ENCODE measurements around the gene URGCP. TPM values are rescaled to one million over a fixed set of nuclear protein-coding genes. Genes with fewer than 3 reads are reported as not detected.

URGCP gene, protein sequence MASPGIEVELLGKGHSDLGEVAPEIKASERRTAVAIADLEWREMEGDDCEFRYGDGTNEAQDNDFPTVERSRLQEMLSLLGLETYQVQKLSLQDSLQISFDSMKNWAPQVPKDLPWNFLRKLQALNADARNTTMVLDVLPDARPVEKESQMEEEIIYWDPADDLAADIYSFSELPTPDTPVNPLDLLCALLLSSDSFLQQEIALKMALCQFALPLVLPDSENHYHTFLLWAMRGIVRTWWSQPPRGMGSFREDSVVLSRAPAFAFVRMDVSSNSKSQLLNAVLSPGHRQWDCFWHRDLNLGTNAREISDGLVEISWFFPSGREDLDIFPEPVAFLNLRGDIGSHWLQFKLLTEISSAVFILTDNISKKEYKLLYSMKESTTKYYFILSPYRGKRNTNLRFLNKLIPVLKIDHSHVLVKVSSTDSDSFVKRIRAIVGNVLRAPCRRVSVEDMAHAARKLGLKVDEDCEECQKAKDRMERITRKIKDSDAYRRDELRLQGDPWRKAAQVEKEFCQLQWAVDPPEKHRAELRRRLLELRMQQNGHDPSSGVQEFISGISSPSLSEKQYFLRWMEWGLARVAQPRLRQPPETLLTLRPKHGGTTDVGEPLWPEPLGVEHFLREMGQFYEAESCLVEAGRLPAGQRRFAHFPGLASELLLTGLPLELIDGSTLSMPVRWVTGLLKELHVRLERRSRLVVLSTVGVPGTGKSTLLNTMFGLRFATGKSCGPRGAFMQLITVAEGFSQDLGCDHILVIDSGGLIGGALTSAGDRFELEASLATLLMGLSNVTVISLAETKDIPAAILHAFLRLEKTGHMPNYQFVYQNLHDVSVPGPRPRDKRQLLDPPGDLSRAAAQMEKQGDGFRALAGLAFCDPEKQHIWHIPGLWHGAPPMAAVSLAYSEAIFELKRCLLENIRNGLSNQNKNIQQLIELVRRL
- total RNA-seq = 10 to 100 TPM; 22.3 to 24.0 TPM

DNA sequence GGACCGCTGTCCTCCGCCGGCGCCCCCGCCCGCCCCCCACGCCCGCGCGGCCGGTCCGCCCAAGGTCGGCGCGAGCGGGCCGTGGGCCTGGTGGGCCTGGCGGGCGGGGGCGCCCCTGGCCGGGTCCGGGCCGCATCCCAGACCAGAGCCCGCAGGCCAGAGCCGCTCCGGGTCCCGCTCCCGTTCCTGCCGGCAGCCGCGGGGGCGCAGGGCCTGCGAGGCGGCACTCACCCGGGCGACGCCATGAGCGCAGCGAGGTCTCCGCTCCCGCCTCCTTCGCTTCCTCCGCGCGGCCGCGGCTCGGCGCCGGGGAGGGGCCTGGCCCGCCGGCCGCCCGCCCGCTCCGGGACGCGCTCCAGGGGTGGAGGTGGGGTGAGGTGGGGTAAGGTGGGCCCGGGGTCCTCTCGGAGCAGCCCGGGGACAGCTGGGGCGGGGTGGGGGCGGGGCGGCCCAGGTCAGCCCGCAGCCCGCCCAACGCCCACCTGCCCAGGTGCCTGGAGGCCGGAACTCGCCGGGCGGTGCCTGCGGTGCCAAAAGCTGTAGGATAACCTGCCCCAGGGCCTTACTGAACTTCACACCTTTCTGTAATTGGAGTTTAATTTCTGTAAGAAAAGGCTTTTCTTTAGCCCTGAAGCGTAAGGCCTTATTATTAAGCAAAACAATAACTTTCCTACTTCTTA lies at the start of gene URGCP:
TSS of gene URGCP (minus strand) at position 266 of the 680 bp plus-strand sequence. CDS start at position 245, 21 bp downstream.
- peak; percentile 61 for DNase-seq
- CTCF ChIA-PET = no interaction called here
- Mint-ChIP-seq H3K36me3 (no peaks in the 10 kb centered on the region), H3K27me3 (no peaks in the 10 kb centered on the region), H3K9me3 (no peaks in the 10 kb centered on the region), H3K4me1 (ENCODE audit: low read depth) (peaks cover 37% of the 10 kb centered on the region), H3K27ac (peak within 1 kb of the TSS; percentile 80), H3K4me3 (peak within 1 kb of the TSS; percentile 90)
- intact Hi-C loops (cut with micrococcal nuclease) = loop anchor here (1.0 to 5.0 kb wide), 2 partner anchors 20 to 34 kb away; partner anchors contain the start of gene UBE2D4
- POLR2A ChIA-PET = interaction anchor here (0.6 kb wide), 1 partner anchor 18 kb away, joined by 3 read pairs; no protein-coding TSS in a partner anchor

GRCh38 chr7:43956027-43956426 lies 49.6 kb upstream of the URGCP start:
- H3K9me3 Mint-ChIP-seq = no peaks in the 10 kb centered on the region
- no peak overlapping the region for H3K4me3 Mint-ChIP-seq
- H3K27me3 Mint-ChIP-seq = no peaks in the 10 kb centered on the region
- ChIA-PET POLR2A (no interaction called here), CTCF (no interaction called here)
- DNase-seq = no peak
- intact Hi-C loops (cut with micrococcal nuclease) = no loop called here
- H3K4me1 Mint-ChIP-seq (ENCODE audit: low read depth) = peaks cover 9% of the 10 kb centered on the region
- H3K27ac Mint-ChIP-seq = no peak overlapping the region
- H3K36me3 Mint-ChIP-seq = peaks cover 11% of the 10 kb centered on the region

DNA sequence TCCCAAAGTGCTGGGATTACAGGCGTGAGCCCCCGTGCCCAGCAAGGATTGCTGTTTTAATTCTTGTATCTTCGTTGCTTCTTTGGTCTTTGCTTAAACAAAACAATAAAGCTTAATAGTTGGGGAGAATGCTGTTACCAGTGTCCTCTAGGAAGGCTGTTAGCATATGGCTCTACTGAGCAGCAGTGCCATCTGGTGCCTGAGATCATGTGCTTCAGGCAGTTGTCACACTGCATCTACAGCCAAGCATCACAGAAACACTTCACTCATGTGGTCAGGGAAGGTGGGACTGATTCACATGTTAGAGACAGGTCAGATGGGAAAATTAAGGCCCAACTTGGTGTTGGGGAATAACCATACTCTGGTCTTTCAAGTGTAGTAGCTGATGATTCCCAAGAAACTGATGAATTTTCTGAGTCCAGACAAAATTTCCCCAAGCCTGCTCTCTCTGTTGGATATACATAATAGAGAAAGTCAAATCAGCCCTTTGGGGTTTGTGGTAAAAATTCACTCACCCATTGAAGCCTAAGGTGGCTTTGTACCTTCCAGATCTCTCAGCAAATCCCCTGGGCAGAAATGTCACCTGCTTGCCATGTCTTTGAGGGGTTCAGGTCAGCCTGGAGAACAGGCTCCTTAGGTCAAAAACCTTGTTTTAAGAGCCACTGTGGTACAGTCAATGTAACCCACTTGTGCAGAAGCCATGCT lies 48.3 kb upstream of the URGCP start:
- CTCF ChIA-PET = no interaction called here
- peak; percentile 37 for DNase-seq
- H3K9me3 Mint-ChIP-seq = no peaks in the 10 kb centered on the region
- POLR2A ChIA-PET = no interaction called here
- no peak overlapping the region for H3K27ac Mint-ChIP-seq
- H3K36me3 Mint-ChIP-seq = peaks cover 11% of the 10 kb centered on the region
- H3K4me3 Mint-ChIP-seq = no peak overlapping the region
- intact Hi-C loops (cut with micrococcal nuclease) = no loop called here
- no peaks in the 10 kb centered on the region for H3K27me3 Mint-ChIP-seq
- peaks cover 9% of the 10 kb centered on the region for H3K4me1 Mint-ChIP-seq (ENCODE audit: low read depth)

DNA sequence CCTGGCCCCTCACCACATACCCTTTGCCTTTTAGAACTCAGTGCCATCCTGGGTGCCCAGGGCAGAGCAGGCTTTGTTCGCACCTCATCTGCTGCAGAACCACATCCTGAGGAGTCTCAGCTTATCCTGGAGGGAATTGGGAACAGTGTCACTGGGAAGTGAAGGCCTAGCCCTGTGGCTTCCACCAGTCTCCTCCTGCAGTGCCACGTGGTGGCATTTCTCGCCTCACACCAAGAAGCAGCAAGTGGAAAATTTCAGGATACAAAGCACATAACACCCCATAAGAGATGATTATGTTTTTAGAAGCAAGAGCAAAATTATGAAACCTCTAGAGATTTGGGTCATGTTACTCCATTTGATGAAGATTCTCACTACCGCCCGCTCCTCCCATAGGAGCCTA lies 46.7 kb upstream of the URGCP start:
- CTCF ChIA-PET = interaction anchor here (0.7 to 0.9 kb wide), 2 partner anchors 36 to 114 kb away, joined by 3 read pairs; no protein-coding TSS in a partner anchor
- H3K27me3 Mint-ChIP-seq = no peaks in the 10 kb centered on the region
- POLR2A ChIA-PET = no interaction called here
- H3K9me3 Mint-ChIP-seq = no peaks in the 10 kb centered on the region
- H3K4me3 Mint-ChIP-seq = no peak overlapping the region
- intact Hi-C loops (cut with micrococcal nuclease) = no loop called here
- H3K36me3 Mint-ChIP-seq = peaks cover 9% of the 10 kb centered on the region
- peaks cover 9% of the 10 kb centered on the region for H3K4me1 Mint-ChIP-seq (ENCODE audit: low read depth)
- H3K27ac Mint-ChIP-seq = no peak overlapping the region
- no peak for DNase-seq

- Mint-ChIP-seq H3K27me3 (no peaks in the 10 kb centered on the region), H3K4me1 (ENCODE audit: low read depth) (peaks cover 9% of the 10 kb centered on the region), H3K27ac (no peak overlapping the region), H3K4me3 (no peak overlapping the region), H3K36me3 (peaks cover 18% of the 10 kb centered on the region), H3K9me3 (no peaks in the 10 kb centered on the region)
- ChIA-PET POLR2A (no interaction called here), CTCF (no interaction called here)
- DNase-seq = no peak
- intact Hi-C loops (cut with micrococcal nuclease) = no loop called here
Observed at GRCh38 chr7:43952028-43952427, 45.6 kb upstream of the URGCP start.

DNA sequence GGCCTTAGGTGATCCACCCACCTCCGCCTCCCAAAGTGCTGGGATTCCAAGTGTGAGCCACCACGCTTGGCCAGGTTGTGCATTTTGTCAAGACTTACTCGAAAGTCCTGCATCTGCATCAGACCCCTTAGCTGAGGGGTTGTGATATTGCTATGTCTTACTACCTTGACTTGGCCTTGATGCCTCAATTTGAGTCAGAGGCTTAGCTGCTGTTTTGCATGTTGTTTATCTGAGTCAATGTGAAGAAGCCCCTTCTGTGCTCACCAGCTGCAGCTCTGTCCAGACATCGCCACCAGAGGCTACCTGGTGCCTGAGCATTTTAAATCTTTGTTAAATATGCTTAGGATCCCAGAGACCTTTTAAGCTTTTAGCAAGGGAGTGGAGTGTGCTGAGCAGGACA lies 37.9 kb upstream of the URGCP start:
- Mint-ChIP-seq H3K36me3 (peaks cover 14% of the 10 kb centered on the region), H3K27ac (no peak overlapping the region), H3K27me3 (no peaks in the 10 kb centered on the region), H3K9me3 (no peaks in the 10 kb centered on the region), H3K4me1 (ENCODE audit: low read depth) (no peaks in the 10 kb centered on the region), H3K4me3 (no peak overlapping the region)
- DNase-seq = no peak
- intact Hi-C loops (cut with micrococcal nuclease) = no loop called here
- POLR2A ChIA-PET = interaction anchor here (1.4 kb wide), 1 partner anchor 17 kb away, joined by 3 read pairs; no protein-coding TSS in a partner anchor
- CTCF ChIA-PET = no interaction called here

DNA sequence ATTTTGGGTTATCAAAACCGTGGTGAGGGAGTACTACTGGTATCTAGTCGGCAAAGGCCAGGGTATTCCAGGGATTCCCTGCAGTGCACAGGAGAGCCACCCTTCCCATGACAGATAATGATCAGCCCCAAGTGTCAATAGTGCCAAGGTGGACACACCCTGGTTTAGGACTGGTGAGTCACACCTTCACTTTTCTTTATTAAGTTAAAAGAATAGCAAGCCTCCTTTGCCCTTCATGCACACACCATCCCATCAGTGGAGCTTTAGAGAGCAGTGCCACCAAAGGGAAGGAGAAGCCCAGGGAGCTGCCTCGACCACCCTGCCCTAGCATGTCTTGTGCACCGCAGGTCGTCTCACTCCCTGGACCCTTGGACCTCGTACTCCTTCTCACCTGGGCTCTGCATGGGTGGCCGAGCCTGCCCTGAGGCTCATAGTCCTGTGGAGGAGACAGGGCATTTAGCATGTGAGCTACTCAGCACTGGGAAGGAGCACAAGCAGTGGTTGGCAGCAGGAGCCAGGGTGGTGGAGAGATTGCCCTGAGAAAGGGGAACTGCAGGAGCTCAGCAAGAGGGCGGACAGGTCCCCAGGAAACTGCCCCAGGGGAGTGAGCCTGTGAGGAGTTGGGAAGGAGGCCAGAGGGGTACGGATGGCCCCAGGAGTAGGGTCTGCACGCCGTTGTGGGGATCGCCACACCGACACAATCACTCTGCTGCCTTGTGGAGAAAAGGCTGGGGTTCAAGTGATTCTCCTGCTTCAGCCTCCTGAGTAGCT lies 37.2 kb upstream of the URGCP start:
- H3K9me3 Mint-ChIP-seq = no peaks in the 10 kb centered on the region
- intact Hi-C loops (cut with micrococcal nuclease) = no loop called here
- ChIA-PET POLR2A (interaction anchor here (1.4 kb wide), 1 partner anchor 17 kb away, joined by 3 read pairs; no protein-coding TSS in a partner anchor), CTCF (no interaction called here)
- no peak overlapping the region for H3K4me3 Mint-ChIP-seq
- H3K27ac Mint-ChIP-seq = no peak overlapping the region
- peaks cover 14% of the 10 kb centered on the region for H3K36me3 Mint-ChIP-seq
- DNase-seq = no peak
- H3K4me1 Mint-ChIP-seq (ENCODE audit: low read depth) = no peaks in the 10 kb centered on the region
- no peaks in the 10 kb centered on the region for H3K27me3 Mint-ChIP-seq

- Mint-ChIP-seq H3K36me3 (peaks cover 12% of the 10 kb centered on the region), H3K9me3 (no peaks in the 10 kb centered on the region), H3K4me1 (ENCODE audit: low read depth) (no peaks in the 10 kb centered on the region), H3K27ac (no peak overlapping the region), H3K4me3 (no peak overlapping the region), H3K27me3 (no peaks in the 10 kb centered on the region)
- ChIA-PET CTCF (no interaction called here), POLR2A (no interaction called here)
- intact Hi-C loops (cut with micrococcal nuclease) = no loop called here
- no peak for DNase-seq
Observed at GRCh38 chr7:43942997-43943396, 36.6 kb upstream of the URGCP start.

GRCh38 chr7:43942250-43942649 lies 35.9 kb upstream of the URGCP start:
- POLR2A ChIA-PET = no interaction called here

GRCh38 chr7:43938892-43939482 lies 32.6 kb upstream of the URGCP start:
- no peak overlapping the region for H3K27ac Mint-ChIP-seq
- H3K27me3 Mint-ChIP-seq = no peaks in the 10 kb centered on the region
- no peaks in the 10 kb centered on the region for H3K4me1 Mint-ChIP-seq (ENCODE audit: low read depth)
- intact Hi-C loops (cut with micrococcal nuclease) = no loop called here
- POLR2A ChIA-PET = no interaction called here
- DNase-seq = no peak
- CTCF ChIA-PET = no interaction called here
- H3K36me3 Mint-ChIP-seq = peaks cover 1% of the 10 kb centered on the region
- no peak overlapping the region for H3K4me3 Mint-ChIP-seq
- no peaks in the 10 kb centered on the region for H3K9me3 Mint-ChIP-seq

More at GRCh38 chr7:43942250-43942649, 35.9 kb upstream of the URGCP start:
- Mint-ChIP-seq H3K36me3 (peaks cover 4% of the 10 kb centered on the region), H3K4me3 (no peak overlapping the region), H3K27ac (no peak overlapping the region), H3K4me1 (ENCODE audit: low read depth) (no peaks in the 10 kb centered on the region), H3K27me3 (no peaks in the 10 kb centered on the region), H3K9me3 (no peaks in the 10 kb centered on the region)
- CTCF ChIA-PET = no interaction called here
- no peak for DNase-seq
- intact Hi-C loops (cut with micrococcal nuclease) = no loop called here

DNA sequence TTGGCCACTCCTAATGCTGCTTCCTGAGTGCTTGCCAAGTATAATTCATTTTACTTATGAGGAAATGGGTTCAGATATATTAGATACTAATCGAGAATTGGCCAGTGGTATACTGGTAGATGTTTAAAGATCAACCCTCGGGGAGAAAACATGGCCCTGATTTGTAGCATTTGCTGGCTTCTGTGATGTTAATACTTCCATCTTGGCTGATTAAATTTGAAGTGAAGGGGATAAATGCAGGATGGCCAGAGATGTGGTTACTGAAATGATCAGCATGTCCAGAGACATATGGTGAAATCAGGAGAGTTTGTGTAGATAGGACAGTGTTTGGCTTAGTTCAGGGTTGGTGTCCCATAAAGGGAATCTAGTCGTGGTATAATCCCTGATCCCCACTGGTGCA lies 31.0 kb upstream of the URGCP start:
- no peaks in the 10 kb centered on the region for H3K4me1 Mint-ChIP-seq (ENCODE audit: low read depth)
- POLR2A ChIA-PET = no interaction called here
- intact Hi-C loops (cut with micrococcal nuclease) = no loop called here
- H3K36me3 Mint-ChIP-seq = peaks cover 1% of the 10 kb centered on the region
- CTCF ChIA-PET = no interaction called here
- no peak overlapping the region for H3K4me3 Mint-ChIP-seq
- DNase-seq = no peak
- no peaks in the 10 kb centered on the region for H3K27me3 Mint-ChIP-seq
- no peaks in the 10 kb centered on the region for H3K9me3 Mint-ChIP-seq
- H3K27ac Mint-ChIP-seq = no peak overlapping the region
